ENCODE data around the gene CRB3. TPM values are rescaled to one million over a fixed set of nuclear protein-coding genes. Genes with fewer than 3 reads are reported as not detected.

The CRB3 gene
- total and polyA plus RNA-seq, 2 of the 8 experiments (the other 6 are each of a cell fraction or from before 2014, with no cell fraction given), result 21.1 to 24.6 TPM

GRCh38 chr19:6424195-6424938 lies 39.7 kb upstream of the CRB3 start, which contains the start of gene KHSRP (continued):
- TF ChIP-seq RAD21 (IDR thresholded peaks at IDR 0.05 in 1 of 2, conservative IDR thresholded peaks at IDR 0.05 in 1 of 2; ENCODE audit: low read depth in 2 of 2, low read length in 2 of 2) (no peak), E2F6 (IDR thresholded peaks at IDR 0.05) (peak; percentile 60; the same call in 1 of the 2 replicates), SIN3A (conservative IDR thresholded peaks at IDR 0.05 in 1 of 2, IDR thresholded peaks at IDR 0.05 in 1 of 2; ENCODE audit: low read depth in 1 of 2, low read length in 2 of 2) (no peak), SUZ12 (IDR thresholded peaks at IDR 0.05; ENCODE audit: low read length) (no peak), CREB1 (IDR thresholded peaks at IDR 0.05) (peak; percentile 83), CHD1 (IDR thresholded peaks at IDR 0.05; ENCODE audit: low read depth, low read length) (no peak; the same call in 1 of the 2 replicates), GABPA (IDR thresholded peaks at IDR 0.05; ENCODE audit: borderline replicate concordance, insufficient read depth, low read length) (no peak), NRF1 (IDR thresholded peaks at IDR 0.05; ENCODE audit: low read depth, low read length) (no peak)

Data from H1 (cell line).